SK-N-SH treated with all-trans-retinoic acid at 6 μM for 48 hours (cell line): Measurements from ENCODE around the gene PTGIS.

Experiments used
- ISL1 ChIP-seq: fragments of 250-450 bp; sonication (Bioruptor Pico); IDR thresholded peaks from 2 replicates; pipeline ENCODE4 v2.1.2; 2022; ENCODE audit warnings: mild to moderate bottlenecking, moderate library complexity
- RARB ChIP-seq: fragments of 250-450 bp; sonication (Bioruptor Pico); IDR thresholded peaks from 2 replicates; pipeline ENCODE4 v1.8.0; 2021; ENCODE audit warnings: mild to moderate bottlenecking, moderate library complexity
- SNAI2 ChIP-seq: fragments of 250-450 bp; sonication (Bioruptor Pico); IDR thresholded peaks from 2 replicates; pipeline ENCODE4 v1.5.0; 2020; ENCODE audit warnings: mild to moderate bottlenecking, moderate library complexity
- TOX ChIP-seq: fragments of 250-450 bp; sonication (Bioruptor Pico); IDR thresholded peaks from 2 replicates; pipeline ENCODE4 v1.8.0; 2021; ENCODE audit warnings: mild to moderate bottlenecking, moderate library complexity, borderline replicate concordance
- TF ChIP-seq, protein P1 (sequence below): fragments of 250-450 bp; sonication (Bioruptor Pico); IDR thresholded peaks from 2 replicates; pipeline ENCODE4 v1.8.0; 2020; ENCODE audit warnings: mild to moderate bottlenecking, moderate library complexity, borderline replicate concordance

DNA sequence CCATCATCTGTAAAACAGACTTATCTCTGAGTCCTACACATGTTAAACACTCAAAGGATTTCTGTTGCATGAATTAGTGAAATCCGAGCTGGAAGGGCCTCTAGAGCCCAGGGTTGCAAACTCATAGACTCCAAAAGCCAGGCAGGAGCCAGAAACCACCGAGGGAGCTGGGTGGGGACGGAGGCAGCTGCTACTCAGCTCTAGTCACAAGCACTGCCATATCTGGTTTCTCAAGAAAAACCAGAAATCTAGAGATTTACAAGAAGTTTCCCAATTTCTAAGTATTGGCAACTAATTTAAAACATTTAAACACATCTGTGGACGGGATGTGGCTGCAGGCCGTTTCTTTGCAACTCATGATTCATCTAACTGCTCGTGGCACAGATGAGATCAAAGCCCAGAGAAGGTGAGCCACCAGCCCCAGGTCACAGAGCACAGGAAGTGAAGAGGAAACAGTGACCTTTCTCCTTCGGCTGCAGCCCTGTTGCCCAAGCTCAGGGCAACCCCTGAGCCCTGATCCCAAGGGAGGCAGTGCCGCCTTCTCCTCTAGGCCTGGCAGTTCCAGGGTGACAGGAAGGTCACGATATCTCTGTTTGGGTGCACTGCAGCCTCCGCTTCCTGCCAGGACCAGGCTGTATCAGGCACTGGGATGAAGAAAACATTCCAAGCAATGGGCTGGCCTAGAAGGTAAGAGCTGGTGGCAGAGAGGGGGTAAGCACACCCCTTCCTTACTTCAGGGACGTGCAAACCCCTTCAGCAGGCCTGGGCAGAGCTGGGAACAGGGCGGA lies 26.4 kb upstream of the PTGIS start:
- no peak for TF ChIP-seq RARB
- TF ChIP-seq, protein P1, sequence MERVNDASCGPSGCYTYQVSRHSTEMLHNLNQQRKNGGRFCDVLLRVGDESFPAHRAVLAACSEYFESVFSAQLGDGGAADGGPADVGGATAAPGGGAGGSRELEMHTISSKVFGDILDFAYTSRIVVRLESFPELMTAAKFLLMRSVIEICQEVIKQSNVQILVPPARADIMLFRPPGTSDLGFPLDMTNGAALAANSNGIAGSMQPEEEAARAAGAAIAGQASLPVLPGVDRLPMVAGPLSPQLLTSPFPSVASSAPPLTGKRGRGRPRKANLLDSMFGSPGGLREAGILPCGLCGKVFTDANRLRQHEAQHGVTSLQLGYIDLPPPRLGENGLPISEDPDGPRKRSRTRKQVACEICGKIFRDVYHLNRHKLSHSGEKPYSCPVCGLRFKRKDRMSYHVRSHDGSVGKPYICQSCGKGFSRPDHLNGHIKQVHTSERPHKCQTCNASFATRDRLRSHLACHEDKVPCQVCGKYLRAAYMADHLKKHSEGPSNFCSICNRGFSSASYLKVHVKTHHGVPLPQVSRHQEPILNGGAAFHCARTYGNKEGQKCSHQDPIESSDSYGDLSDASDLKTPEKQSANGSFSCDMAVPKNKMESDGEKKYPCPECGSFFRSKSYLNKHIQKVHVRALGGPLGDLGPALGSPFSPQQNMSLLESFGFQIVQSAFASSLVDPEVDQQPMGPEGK (CRISPR knock-in tag) = no peak
- TF ChIP-seq SNAI2 (CRISPR knock-in tag) = no peak
- TF ChIP-seq ISL1 (CRISPR knock-in tag) = no peak
- TF ChIP-seq TOX (CRISPR knock-in tag) = no peak
